CD14-positive monocyte (primary cell): ENCODE results near the gene OR51Q1. TPM values are rescaled to one million over a fixed set of nuclear protein-coding genes. Genes with fewer than 3 reads are reported as not detected.

Experiments used
- DNase-seq, 3 donors: peaks; one replicate each; pipeline ENCODE4 v3.0.0-alpha.2; 2011 to 2022
- H2AFZ ChIP-seq: 2 replicates; pipeline ENCODE4 v1.6.0; 2012; ENCODE audit warnings: mild to moderate bottlenecking, low read depth, low read length, inconsistent platforms; ENCODE audit not compliant: insufficient read depth, poor library complexity, severe bottlenecking
- H3K27ac ChIP-seq, 2 donors: 1 replicate in 1 of 2; 2 replicates in 1 of 2; pipeline ENCODE4 v1.5.1; 2012 to 2013; ENCODE audit warnings: low read length in 2 of 2, control low read depth in 1 of 2, inconsistent platforms in 1 of 2, low read depth in 1 of 2, mild to moderate bottlenecking in 1 of 2
- H3K27me3 ChIP-seq, 2 donors: one replicate each; pipeline versions ENCODE4 v1.6.0 to v1.6.1; 2011 to 2013; ENCODE audit warnings: low read length in 2 of 2; ENCODE audit not compliant: control insufficient read depth in 2 of 2, insufficient read depth in 2 of 2
- H3K36me3 ChIP-seq, 2 donors: replicated peaks in 1 of 2; 1 replicate in 1 of 2; 2 replicates in 1 of 2; pipeline versions ENCODE4 v1.5.1 to v1.6.1; 2012 to 2013; ENCODE audit warnings: low read length in 2 of 2, control low read depth in 1 of 2, inconsistent platforms in 1 of 2, mild to moderate bottlenecking in 1 of 2; ENCODE audit not compliant: insufficient read depth in 2 of 2, control insufficient read depth in 1 of 2
- H3K4me1 ChIP-seq, 2 donors: 1 replicate in 1 of 2; 2 replicates in 1 of 2; pipeline versions ENCODE4 v1.5.1 to v1.6.1; 2012 to 2013; ENCODE audit warnings: low read length in 2 of 2, control low read depth in 1 of 2, inconsistent platforms in 1 of 2, mild to moderate bottlenecking in 1 of 2, moderate library complexity in 1 of 2; ENCODE audit not compliant: insufficient read depth in 2 of 2, control insufficient read depth in 1 of 2
- H3K4me2 ChIP-seq: replicated peaks from 2 replicates; pipeline ENCODE3; 2012; ENCODE audit warnings: low read length, moderate library complexity, mild to moderate bottlenecking; ENCODE audit not compliant: poor library complexity, severe bottlenecking; ENCODE audit errors: extremely low read depth
- H3K4me3 ChIP-seq, 3 experiments: fragments of 200-600 bp in 1 of 3; sonication (generic) in 1 of 3; replicated peaks in 1 of 3; 1 replicate in 2 of 3; 2 replicates in 1 of 3; pipeline ENCODE4 v1.5.1; 2011 to 2013; ENCODE audit warnings: low read length in 3 of 3, mild to moderate bottlenecking in 3 of 3, control low read depth in 2 of 3, low read depth in 2 of 3, inconsistent platforms in 1 of 3, moderate library complexity in 1 of 3
- H3K79me2 ChIP-seq: 2 replicates; pipeline ENCODE4 v1.6.0; 2012; ENCODE audit warnings: mild to moderate bottlenecking, control low read depth, inconsistent platforms, low read length, moderate library complexity; ENCODE audit not compliant: insufficient read depth
- H3K9ac ChIP-seq: 2 replicates; pipeline ENCODE4 v1.6.0; 2017; ENCODE audit warnings: low read length, mild to moderate bottlenecking; ENCODE audit not compliant: insufficient read depth, poor library complexity, severe bottlenecking
- H3K9me3 ChIP-seq, 2 donors: replicated peaks in 1 of 2; 1 replicate in 1 of 2; 2 replicates in 1 of 2; pipeline versions ENCODE4 v1.5.1 to v1.6.1; 2012 to 2013; ENCODE audit warnings: low read length in 2 of 2, control low read depth in 1 of 2; ENCODE audit not compliant: control insufficient read depth in 1 of 2, insufficient read depth in 1 of 2
- H4K20me1 ChIP-seq: 2 replicates; pipeline ENCODE4 v1.6.0; 2012; ENCODE audit warnings: mild to moderate bottlenecking, low read length, control low read depth, moderate library complexity; ENCODE audit not compliant: insufficient read depth
- H3K27ac Mint-ChIP-seq, 7 donors: one replicate each; pipeline ENCODE4 v1.8.0; 2020; ENCODE audit warnings: mild to moderate bottlenecking in 7 of 7, mixed read lengths in 7 of 7, moderate library complexity in 6 of 7, inconsistent platforms in 2 of 7
- H3K27me3 Mint-ChIP-seq, 3 donors: one replicate each; pipeline ENCODE4 v1.8.0; 2021 to 2022; ENCODE audit warnings: low read depth in 3 of 3, mild to moderate bottlenecking in 3 of 3, mixed read lengths in 3 of 3, moderate library complexity in 3 of 3, inconsistent platforms in 1 of 3
- H3K36me3 Mint-ChIP-seq, 2 donors: one replicate each; pipeline ENCODE4 v1.8.0; 2020; ENCODE audit warnings: mixed read lengths in 2 of 2, inconsistent platforms in 1 of 2, mild to moderate bottlenecking in 1 of 2
- H3K4me1 Mint-ChIP-seq: one replicate; pipeline ENCODE4 v1.8.0; 2020; ENCODE audit warnings: mild to moderate bottlenecking, mixed read lengths
- H3K4me3 Mint-ChIP-seq, 2 donors: one replicate each; pipeline ENCODE4 v1.8.0; 2020; ENCODE audit warnings: mild to moderate bottlenecking in 2 of 2, mixed read lengths in 2 of 2, moderate library complexity in 1 of 2
- H3K9me3 Mint-ChIP-seq, 7 donors: one replicate each; pipeline ENCODE4 v1.8.0; 2020 to 2022; ENCODE audit warnings: mixed read lengths in 7 of 7, mild to moderate bottlenecking in 6 of 7, moderate library complexity in 6 of 7, inconsistent platforms in 2 of 7
- WGBS: methylation state at CpG from one replicate; pipeline ENCODE4 v1.1.5; 2013; ENCODE audit warnings: missing lambda C conversion rate; ENCODE audit not compliant: insufficient coverage; 5-methylcytosine and 5-hydroxymethylcytosine counted together
- intact Hi-C, 2 donors: fragments of 100-400 bp; cut with micrococcal nuclease; formaldehyde crosslinking; loops; one replicate each; pipeline versions ENCODE4 v1.15.0 to v1.15.1; 2023
- polyA plus RNA-seq, 3 donors: library from polyadenylated mRNA; depleted of rRNA in 1 of 3; unstranded in 2 of 3; stranded (reverse) in 1 of 3; fragments of 300-500 nt in 2 of 3; fragments of >200 nt in 1 of 3; fragmentation: Illumina TruSeq in 2 of 3; gene quantifications; 1 replicate in 2 of 3; 2 replicates in 1 of 3; pipeline ENCODE4 v1.2.3, GENCODE V29; 2012 to 2021
- TF ChIP-seq, protein P1 (sequence below): fragments of 200-600 bp; IDR thresholded peaks from one replicate; pipeline ENCODE4 v1.8.0; 2022; ENCODE audit warnings: antibody characterized with exemption, mild to moderate bottlenecking

Gene OR51Q1
- polyA plus RNA-seq, 3 donors, result not detected

GRCh38 chr11:5420993-5421392 is 918 bp upstream of the OR51Q1 start:
- Histone ChIP-seq H3K9me3 (no peaks in the 10 kb centered on the region), H3K27me3 (no peaks in the 10 kb centered on the region), H4K20me1 (no peaks in the 10 kb centered on the region), H3K27ac (no peak overlapping the region), H3K79me2 (no peaks in the 10 kb centered on the region), H3K4me2 (no peak overlapping the region), H3K4me3 (no peak overlapping the region), H3K9ac (no peak overlapping the region), H2AFZ (no peak overlapping the region), H3K4me1 (no peaks in the 10 kb centered on the region), H3K36me3 (no peaks in the 10 kb centered on the region)
- intact Hi-C loops, result no loop called here
- peaks cover 0 to 6% (median 2%) of the 10 kb centered on the region in 7 donors for H3K9me3 Mint-ChIP-seq
- DNase-seq, result no peak
- TF ChIP-seq, protein P1, sequence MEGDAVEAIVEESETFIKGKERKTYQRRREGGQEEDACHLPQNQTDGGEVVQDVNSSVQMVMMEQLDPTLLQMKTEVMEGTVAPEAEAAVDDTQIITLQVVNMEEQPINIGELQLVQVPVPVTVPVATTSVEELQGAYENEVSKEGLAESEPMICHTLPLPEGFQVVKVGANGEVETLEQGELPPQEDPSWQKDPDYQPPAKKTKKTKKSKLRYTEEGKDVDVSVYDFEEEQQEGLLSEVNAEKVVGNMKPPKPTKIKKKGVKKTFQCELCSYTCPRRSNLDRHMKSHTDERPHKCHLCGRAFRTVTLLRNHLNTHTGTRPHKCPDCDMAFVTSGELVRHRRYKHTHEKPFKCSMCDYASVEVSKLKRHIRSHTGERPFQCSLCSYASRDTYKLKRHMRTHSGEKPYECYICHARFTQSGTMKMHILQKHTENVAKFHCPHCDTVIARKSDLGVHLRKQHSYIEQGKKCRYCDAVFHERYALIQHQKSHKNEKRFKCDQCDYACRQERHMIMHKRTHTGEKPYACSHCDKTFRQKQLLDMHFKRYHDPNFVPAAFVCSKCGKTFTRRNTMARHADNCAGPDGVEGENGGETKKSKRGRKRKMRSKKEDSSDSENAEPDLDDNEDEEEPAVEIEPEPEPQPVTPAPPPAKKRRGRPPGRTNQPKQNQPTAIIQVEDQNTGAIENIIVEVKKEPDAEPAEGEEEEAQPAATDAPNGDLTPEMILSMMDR, result no peak
- H3K27ac Mint-ChIP-seq, result no peak overlapping the region
- H3K4me3 Mint-ChIP-seq, result no peak overlapping the region
- no peaks in the 10 kb centered on the region for H3K36me3 Mint-ChIP-seq
- H3K27me3 Mint-ChIP-seq, result peaks cover 0 to 7% (median 2%) of the 10 kb centered on the region in 3 donors
- 84% methylated on average over 4 of the region's 5 CpGs for WGBS
- no peaks in the 10 kb centered on the region for H3K4me1 Mint-ChIP-seq

- Histone ChIP-seq H3K4me3 (no peak overlapping the region), H3K4me2 (no peak overlapping the region), H3K9me3 (no peaks in the 10 kb centered on the region), H3K4me1 (no peaks in the 10 kb centered on the region), H3K27me3 (no peaks in the 10 kb centered on the region), H2AFZ (no peak overlapping the region), H3K27ac (no peak overlapping the region), H3K79me2 (no peaks in the 10 kb centered on the region), H3K36me3 (no peaks in the 10 kb centered on the region), H4K20me1 (no peaks in the 10 kb centered on the region), H3K9ac (no peak overlapping the region)
- Mint-ChIP-seq H3K4me1 (no peaks in the 10 kb centered on the region), H3K27me3 (peaks cover 0 to 8% (median 2%) of the 10 kb centered on the region in 3 donors), H3K27ac (no peak overlapping the region), H3K9me3 (peaks cover 0 to 6% (median 2%) of the 10 kb centered on the region in 7 donors), H3K4me3 (no peak overlapping the region), H3K36me3 (no peaks in the 10 kb centered on the region)
- intact Hi-C loops, result no loop called here
- WGBS, result no CpG with 5 or more reads among the region's 3 CpGs
- TF ChIP-seq, protein P1, result no peak
- DNase-seq, result no peak
These were observed 1.2 kb downstream of the OR51Q1 start for GRCh38 chr11:5423131-5423530.
